Subcutaneous adipose tissue (tissue), 4 donors: ENCODE results near the gene OCEL1. TPM values are rescaled to one million over a fixed set of nuclear protein-coding genes. Genes with fewer than 3 reads are reported as not detected.

Source experiments
- total RNA-seq, 4 donors: library from RNA; depleted of rRNA; stranded (reverse); fragments of >200 nt; gene quantifications; one replicate each; pipeline ENCODE4 v1.1.0, GENCODE V29; 2016
- TF ChIP-seq, protein P1 (sequence below): fragments of 450-650 bp; IDR thresholded peaks from one replicate; pipeline ENCODE4 v1.5.1; 2016; ENCODE audit warnings: low read depth, mild to moderate bottlenecking, control low read depth, antibody characterized with exemption, moderate library complexity

The OCEL1 gene
- total RNA-seq, 4 donors from 2014 or later: 8.8 to 16.2 (median 12.0) TPM

DNA sequence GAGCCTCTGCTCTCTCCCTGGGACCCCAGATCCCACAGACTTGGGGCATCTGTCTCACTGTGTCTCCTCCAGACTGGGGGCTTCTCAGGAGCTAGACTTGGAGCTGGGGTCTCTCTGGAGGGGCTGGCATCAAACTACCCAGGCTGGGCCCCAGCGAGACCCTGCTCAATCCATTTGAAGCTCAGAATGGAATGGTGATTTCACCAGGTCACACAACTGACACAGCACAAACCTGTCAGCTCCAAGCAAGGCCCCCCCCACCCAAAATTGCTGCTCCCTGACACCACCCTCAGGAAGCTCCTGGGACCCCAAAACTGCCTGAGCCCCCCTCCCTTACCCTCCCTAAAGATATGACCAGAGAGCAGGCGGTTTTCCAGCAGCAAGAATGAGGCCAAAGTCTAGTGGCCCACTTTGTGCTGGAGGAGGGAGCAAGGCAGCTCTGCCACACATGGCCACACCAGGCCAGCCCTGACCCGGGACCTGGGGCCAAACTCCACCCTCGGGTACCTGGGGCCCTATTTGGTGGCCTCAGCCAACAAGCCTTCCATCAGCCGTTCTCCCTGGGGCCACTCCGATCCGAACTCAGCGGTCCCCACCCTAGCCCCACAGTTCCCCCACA, 17.3 kb downstream of the OCEL1 start:
- TF ChIP-seq, protein P1, sequence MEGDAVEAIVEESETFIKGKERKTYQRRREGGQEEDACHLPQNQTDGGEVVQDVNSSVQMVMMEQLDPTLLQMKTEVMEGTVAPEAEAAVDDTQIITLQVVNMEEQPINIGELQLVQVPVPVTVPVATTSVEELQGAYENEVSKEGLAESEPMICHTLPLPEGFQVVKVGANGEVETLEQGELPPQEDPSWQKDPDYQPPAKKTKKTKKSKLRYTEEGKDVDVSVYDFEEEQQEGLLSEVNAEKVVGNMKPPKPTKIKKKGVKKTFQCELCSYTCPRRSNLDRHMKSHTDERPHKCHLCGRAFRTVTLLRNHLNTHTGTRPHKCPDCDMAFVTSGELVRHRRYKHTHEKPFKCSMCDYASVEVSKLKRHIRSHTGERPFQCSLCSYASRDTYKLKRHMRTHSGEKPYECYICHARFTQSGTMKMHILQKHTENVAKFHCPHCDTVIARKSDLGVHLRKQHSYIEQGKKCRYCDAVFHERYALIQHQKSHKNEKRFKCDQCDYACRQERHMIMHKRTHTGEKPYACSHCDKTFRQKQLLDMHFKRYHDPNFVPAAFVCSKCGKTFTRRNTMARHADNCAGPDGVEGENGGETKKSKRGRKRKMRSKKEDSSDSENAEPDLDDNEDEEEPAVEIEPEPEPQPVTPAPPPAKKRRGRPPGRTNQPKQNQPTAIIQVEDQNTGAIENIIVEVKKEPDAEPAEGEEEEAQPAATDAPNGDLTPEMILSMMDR: no peak

DNA sequence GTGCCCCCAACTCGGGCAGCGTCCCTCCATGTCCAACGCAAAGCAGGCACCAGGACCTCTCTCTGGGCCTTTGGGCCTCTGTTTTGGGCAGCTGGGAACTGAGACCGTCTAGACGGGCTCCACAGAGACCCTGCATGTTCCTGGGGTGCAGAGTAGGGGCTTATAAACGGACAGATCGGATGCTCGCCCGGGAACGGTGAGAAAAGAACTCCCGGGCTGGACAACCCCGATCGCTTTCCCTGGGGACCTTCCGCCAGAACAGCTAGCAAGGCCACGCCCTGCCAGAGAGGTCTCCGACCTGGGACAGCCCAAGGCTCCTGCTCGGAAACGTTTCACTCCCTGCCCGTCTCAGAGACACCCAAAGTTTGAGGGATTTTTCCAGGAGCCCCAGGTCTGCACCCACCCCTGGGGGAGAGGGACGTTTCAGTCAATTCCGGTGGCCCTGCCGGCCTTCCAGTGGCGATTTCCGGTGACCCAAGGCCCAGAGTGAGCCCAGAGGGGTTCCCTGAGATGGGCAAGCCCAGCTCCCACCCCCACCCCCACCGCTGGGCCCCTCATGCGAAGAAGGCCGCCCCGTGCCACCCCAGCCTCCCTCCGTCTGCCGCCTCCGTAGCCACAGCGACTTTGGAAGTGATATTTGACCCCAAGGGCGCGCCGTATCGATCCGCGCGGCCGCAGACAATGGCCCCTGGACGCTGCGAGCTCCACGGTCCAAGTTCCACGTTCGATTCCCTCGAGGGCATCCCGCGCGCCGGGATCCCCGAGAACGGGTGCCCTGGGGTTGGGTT, 18.0 kb downstream of the OCEL1 start:
- TF ChIP-seq, protein P1: no peak

DNA sequence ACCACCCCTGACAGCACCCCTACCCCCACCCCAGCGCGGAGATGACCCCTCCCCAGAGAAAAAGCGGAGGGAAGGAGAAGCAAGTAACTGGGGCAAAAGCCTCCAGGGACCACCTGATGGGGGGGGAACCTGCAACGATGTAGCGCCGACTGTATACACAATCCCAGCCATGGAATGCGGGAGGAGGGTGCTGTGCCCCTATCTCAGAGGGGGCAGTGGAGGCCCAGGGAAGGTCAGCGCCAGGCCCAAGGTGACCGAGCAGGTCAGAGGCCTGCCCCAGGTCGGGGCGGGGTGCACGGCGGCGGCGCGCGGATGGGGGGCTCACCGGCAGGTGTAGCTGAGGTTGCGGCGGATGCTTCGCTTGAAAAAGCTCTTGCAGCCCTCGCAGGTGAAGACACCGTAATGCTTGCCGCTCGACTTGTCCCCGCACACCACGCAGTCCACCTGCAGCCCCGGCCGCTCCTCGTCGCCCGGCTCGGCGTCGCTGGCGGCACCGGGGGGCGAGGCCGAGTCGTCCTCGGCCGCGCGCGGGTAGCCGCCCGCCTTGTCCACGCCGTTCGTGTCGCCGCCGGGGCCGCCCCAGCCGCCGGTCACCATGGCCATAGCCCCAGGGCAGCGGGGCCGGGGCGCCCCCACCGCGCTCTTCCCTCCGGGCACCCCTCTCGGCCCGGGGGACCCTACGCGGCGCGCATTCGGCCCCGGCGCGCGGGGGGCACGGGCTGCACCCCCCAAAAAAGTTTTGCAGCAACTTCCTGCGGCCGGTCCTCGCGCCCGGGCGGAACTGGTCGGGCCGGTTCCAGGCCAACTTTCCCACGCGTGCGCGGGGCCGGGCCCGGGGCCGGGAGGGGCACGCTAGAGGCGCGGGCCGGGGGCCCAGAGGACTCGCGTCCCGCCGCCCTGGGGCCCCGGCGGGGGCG, 18.9 kb downstream of the OCEL1 start:
- TF ChIP-seq, protein P1: no peak

DNA sequence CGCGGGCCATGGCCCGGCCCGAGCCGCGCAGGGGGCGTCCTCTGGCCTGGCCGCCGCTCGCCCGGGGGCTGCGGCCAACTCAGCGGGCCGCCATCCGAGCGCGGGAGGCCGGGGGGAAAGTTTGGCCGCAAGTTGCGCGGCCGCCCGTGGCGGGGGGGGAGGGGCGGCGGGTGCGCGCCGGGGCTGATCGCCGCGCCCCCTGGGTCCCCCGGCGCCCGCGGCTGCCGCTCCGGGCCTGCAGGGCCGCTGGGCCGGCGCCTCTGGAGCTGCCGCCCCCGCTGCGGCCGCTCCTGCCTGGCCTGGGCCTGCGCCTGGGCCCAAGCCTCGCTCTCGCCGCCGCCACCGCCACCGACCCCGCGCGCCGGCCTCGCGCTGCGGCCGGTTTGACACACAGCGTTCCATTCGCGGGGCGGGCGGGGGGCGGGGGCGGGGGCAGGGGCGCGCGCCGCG, 19.5 kb downstream of the OCEL1 start, which contains the start of gene NR2F6:
Gene NR2F6 (minus strand): TSS at position 385 of the 450 bp plus-strand sequence. CDS start 699 bp downstream, outside the sequence.
- TF ChIP-seq, protein P1: no peak

DNA sequence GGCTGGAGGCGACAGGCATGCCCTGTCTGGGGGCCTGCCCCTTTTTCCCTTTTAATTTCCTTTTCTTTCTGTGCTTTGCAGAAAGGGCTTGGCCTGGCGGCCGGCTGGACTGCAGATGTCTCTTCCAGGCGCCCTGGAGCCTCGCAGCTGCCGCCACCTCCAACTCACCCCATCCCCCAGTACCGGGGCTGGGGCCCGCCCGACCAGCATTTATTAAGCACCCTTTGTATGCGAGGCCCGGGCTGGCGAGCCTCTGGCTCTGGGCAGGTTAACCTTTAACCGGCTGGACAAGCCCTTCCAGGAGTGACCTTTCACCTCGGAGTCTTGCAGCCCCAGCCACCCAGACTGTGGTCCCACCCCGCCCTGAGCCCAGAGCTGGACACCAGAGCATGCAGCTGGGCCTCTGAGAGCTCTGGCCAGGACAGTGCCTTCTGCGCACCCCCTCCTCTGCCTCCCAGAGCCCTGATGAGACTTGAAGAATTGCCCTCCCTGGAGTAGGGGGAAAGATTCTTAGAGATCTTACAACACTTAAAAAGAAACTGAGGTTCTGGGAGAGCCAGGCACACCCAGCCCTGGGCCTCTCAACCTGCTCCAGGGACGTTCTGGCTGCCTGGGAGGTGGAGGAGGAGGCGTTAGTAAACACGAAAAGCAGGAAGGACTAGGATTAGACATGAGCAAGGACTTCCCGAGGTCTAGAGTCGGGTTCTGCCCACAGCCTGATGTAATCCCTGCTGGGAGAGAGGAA, 20.8 kb downstream of the OCEL1 start:
- TF ChIP-seq, protein P1: no peak

DNA sequence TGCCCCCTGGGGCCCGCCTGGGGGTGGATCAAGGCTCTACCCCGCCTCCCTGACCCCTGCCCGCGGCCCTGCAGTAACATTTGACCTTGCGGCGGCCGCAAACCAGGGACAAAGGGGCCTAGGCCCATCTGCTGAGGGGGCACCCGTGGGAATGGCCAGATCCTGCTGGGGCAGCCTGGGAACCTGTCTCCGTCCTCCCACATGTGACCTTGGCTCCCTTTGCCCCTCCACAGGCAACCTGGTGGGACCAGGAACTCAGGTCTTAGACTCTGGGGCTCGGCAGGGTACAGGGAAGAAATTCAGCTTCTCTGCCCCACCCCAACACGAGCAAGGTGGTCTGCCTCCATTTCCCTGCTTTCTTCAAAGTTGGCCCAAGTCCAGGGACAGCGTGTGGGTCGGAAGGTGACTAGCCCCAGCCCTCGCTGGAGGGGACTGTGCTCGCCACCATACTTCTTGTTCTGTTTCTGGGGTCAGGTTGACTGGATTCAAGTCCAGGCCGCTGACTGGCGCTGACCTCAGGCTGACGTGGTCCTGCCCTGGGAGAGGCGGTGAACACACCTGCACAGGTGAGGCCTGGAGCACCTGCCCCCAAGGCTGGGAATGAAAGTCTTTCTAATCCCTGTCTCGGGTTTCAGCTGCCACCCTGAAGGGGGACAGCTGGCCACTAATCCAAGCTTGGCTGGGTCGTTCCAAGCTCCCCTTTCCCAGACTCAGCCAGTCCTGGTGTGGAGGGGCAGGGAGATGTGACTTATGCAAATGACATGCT, 22.2 kb downstream of the OCEL1 start:
- TF ChIP-seq, protein P1: no peak
